ENCODE data around the gene ST3GAL5.
A peak's percentile ranks its signal among the peaks of the same experiment; 100 is the strongest.
"Not testable (repeated sequence)": the region's sequence is repeated elsewhere in the genome, so short reads cannot be mapped to it uniquely, and the experiment has no call there.

The ST3GAL5 gene

DNA sequence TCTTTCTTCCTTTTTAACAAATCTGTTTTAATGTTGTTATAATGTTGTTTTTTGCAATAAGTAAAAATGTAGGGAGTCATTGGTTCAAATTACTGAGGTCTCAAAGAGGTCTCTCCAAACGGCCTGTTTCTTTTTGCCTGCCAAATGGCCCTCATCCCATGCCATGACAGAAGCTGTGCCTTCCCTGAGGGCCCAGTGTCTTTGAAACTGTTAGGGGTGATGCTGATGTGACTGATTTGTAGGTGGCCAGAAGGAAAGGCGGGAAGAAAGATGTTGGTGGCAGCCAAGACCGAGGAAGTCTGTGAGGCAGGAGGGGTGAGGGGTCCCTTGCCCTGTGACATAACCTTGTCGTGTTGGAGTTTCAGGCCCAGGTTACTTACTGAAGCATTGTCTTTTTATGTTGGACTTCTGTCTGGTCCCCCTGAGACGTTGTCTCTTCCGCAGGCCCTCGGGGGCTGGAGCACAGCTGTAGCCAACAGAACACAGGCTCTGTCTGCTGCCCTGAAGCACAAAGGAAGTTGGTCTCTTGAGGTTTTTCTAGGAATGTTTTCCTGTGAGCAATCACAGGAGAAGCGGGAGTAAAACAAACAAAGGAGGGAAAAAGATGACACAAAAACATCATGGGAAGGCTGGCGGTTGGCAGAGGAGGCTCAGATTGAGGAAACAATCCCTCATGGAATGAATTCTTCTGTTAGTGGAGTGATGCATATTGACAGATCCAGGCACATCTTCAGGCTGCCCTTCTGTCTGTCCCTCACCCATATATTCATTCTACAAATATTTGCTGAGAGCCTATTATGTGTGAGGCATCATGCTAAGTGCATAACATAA is 4.9 kb upstream of the ST3GAL5 start:
- no peak for DNase-seq

DNA sequence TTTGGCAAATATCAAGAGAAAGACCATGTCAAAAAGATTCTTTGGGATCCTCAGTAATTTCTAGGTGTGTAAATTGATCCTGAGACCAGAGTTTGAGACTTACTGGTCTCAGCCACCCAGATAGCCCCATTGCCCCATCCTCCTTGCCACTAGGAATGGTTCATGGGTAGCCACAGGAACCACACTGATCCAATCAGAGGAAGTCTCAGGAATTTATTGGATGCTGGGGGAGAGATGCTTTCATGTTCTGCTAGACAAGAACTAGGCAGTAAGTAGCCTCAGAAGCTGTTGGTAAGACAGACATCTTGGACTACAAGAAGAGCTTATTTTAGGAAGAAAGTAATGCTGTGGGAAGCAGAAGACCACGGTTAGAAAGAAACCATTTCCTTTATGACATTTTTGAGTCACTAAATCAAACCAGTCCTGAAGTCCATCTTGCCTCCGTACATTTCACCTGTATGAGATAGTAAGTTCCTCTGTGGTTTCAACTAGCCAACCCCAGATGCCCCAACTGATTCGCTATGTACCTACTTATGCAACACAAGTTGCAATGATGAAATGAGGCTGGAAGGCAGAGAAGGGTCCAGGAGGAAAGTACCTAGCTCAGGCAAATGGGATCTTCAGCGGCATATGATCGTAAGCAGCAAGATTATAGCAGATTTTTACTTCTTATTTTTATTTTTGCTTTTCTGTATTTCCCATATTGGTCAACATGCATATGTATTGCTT is 3.6 kb upstream of the ST3GAL5 start:
- no peak for DNase-seq

GRCh38 chr2:85890522-85891176 is 1.9 kb upstream of the ST3GAL5 start:
- no peak for DNase-seq

DNA sequence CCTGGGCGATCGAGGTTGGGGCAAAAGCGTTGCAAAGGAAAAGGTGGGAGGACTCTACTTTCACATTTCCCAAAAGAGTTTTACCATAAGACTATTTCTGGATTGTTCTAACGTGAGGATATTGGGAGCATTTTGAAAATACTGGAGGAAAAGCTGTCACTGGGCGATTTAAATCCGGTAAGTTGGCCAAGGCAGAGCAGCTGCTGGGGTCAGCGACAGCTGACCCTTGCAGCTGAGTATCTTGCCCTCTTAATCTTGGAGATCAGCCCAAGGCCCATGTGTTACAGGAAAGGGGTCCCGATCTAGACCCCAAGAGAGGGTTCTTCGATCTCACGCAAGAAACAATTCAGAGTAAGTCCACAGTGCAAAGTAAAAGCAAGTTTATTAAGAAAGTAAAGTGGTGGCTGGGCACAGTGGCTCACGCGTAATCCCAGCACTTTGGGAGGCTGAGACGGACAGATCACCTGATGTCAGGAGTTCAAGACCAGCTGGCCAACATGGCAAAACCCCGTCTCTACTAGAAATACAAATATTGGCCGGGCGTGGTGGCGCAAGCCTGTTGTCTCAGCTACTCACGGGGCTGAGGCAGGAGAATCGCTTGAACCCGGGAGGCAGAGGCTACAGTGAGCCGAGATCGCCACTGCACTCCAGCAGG is 964 bp upstream of the ST3GAL5 start:
- DNase-seq = no peak

- no peak for DNase-seq
These were observed 638 bp downstream of the ST3GAL5 start for GRCh38 chr2:85888020-85888683.

GRCh38 chr2:85887566-85888019 is 1.2 kb downstream of the ST3GAL5 start:
- peak; percentile 66 for DNase-seq

- no peak for DNase-seq
These were observed 2.2 kb downstream of the ST3GAL5 start for GRCh38 chr2:85886590-85886989.

- DNase-seq = no peak
These were observed 2.6 kb downstream of the ST3GAL5 start for GRCh38 chr2:85886141-85886540.

GRCh38 chr2:85881781-85882180 is 7.0 kb downstream of the ST3GAL5 start:
- not testable (repeated sequence) for DNase-seq

DNA sequence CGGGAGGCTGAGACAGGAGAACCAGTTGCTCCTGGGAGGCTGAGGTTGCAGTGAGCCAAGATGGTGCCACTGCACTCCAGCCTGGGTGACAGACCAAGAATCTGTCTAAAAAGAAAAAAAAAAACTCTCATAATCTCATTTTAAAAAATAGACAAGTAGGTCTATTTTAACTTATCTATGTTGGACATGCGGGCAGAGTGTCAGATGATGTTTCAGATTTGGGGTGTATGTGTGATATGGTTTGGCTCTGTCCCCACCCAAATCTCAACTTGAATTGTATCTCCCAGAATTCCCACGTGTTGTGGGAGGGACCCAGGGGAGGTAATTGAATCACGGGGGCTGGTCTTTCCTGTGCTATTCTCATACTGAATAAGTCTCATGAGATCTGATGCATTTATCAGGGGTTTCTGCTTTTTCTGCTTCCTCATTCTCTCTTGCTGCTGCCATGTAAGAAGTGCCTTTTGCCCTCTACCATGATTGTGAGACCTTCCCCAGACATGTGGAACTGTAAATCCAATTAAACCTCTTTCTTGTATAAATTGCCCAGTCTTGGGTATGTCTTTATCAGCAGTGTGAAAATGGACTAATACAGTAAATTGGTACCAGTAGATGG is 8.0 kb downstream of the ST3GAL5 start:
- not testable (repeated sequence) for DNase-seq

DNA sequence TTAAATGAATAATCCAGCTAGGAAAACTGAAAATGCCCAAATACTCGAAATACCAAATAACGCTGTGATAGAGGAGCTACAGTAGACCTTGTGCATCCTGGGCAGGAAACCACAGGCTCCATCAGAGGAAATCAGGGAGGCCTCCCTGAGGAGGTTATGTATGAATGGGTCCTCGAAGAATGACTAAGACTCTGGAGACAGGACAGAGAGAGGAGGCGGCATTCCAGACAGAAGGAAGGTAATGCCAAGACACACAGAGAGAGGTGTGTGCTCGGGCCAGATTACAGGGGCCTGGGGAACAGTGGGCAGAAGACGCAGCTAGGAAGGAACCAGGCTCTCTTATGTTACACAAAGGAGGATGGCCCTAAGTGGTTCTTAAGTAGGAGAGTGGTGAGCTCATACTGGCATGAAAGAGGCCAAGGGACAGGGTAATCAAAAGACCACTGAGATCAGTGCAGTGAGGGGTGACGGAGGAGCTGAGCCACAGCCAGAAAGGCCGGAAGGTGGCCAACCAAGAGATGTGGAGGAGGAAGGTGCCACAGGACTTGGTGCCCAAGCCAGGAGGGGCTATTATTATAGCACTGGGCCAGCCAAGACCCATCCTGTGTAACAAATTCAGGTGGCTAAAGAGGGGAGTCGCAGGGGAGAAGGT is 9.9 kb downstream of the ST3GAL5 start:
- no peak for DNase-seq

- DNase-seq = no peak
These were observed 13.3 kb downstream of the ST3GAL5 start for GRCh38 chr2:85875350-85876050.

- no peak for DNase-seq
These were observed 15.1 kb downstream of the ST3GAL5 start for GRCh38 chr2:85873679-85874078.

DNA sequence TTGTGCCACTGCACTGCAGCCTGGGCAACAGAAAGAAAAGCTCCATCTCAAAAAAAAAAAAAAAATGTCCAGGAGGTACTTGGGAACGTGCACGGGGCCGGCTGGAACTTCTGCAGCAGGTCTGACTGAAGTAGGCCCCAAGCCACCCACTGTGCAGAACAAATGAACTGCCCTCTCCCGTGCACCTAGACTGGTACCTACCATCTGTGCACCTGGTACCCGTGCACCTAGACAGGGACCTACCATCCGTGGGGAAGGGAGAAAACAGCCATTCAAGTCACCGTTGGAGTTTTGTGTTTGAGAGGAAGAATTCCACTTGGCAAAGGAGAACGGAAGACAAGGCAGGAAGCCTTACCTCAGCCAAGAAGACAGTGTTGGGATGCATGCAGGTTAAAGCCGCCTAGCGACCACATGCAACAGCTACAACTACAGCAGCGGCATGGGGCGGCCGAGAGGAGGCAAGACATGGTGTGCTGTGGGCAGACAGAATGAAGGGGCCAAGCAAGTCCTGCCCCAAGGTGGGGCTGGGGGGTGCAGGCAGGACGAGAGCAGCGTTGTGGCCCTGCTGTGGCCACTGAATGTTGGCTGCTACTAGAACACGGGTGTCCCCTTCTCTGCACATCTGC is 16.1 kb downstream of the ST3GAL5 start:
- DNase-seq = no peak

DNA sequence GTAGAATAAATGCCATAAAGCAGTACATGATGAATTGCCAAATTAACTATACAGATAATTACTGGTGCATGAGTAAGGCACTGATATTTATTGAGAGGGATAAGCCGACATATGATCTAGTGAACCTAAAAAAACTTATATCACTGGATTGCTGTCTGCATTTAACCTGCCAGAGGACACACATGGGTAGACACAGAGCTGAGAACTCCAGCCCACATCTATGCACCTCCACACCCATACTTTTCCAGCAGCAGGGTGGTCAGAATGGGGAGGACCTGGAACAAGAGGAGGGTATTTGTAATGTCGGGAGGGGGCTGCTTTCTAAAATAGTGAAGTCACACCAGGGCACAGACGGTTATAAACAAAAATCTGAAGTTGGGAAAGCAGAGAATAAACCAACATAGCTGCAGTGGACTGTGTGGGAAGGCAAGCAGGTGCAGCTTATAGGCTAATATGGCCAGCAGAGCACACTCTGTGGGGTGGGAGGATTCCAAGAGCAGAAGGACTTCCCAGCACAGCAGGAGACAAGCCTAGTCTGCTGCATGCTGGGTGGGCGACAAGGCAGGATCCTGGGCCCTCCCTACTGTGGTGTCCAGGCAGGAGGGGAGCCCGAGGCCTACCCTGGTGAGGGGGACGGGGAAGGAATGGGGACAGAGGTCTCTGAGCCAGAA is 17.2 kb downstream of the ST3GAL5 start:
- no peak for DNase-seq

DNA sequence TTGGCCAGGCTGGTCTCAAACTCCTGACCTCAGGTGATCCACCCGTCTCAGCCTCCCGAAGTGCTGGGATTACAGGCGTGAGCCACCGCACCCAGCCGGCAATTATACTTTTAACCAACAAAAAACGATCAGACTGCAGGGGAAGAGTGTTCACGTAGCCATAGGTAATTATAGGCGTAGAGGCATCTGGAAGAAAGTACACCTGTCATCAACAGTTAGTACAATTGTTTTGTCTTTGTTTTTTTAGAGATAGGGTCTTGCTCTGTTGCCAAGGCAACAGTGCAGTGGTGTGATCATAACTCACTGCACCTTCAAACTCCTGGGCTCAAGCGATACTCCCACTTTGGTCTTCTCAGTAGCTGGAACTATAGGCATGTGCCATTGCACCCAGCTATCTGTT is 20.0 kb downstream of the ST3GAL5 start:
- DNase-seq = no peak

DNA sequence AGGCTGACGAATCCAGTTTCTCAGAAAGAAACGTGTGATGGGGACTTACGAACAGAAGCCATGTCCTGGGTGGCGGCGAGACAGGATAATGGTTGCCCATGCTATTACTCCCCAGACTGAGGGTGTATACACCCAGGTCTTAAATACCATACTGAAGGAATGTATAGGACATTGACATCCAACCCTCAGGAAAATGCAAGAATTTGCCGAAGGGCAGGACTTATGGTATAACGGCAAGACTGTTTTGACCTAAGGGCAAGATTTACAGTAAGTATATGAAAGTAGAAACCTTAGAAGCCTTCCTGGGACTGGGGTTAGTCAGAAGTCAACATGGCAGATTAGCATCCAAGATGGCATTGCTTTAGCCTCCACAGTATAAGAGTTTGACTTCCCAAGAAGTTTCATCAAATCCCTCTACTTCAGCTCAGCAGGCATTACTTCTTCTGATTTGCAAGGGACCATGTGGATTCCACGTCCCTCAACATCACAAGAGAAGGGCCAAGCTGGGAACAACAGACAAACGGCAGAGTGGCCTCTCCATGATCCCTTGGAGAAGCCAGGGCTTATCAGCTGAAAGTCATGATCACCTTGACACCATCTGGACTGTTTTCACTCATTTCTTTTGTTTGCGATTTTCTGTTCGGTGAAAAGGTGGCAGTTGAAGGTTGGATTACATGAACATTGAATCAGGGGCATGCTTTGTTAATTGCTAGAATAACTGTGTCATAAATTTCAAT is 21.1 kb downstream of the ST3GAL5 start:
- DNase-seq = no peak

DNA sequence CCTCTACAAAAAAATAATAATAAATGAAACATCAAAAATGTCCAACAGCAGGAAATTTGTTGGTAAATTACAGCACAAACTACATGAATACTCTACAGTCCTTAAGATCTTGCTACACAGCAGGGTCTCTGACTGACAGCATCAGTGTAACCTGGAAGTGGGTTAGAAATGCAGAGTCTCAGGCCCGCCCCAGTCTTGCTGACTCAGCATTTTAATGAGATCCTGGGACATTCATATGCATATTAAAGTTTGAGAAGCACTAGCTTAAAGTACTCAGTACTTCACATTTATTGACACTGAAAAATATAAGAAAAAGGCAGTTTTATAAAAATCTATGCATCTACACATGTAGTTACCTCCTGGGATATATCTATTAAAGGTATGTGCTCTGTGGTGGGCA is 21.7 kb downstream of the ST3GAL5 start:
- no peak for DNase-seq

DNA sequence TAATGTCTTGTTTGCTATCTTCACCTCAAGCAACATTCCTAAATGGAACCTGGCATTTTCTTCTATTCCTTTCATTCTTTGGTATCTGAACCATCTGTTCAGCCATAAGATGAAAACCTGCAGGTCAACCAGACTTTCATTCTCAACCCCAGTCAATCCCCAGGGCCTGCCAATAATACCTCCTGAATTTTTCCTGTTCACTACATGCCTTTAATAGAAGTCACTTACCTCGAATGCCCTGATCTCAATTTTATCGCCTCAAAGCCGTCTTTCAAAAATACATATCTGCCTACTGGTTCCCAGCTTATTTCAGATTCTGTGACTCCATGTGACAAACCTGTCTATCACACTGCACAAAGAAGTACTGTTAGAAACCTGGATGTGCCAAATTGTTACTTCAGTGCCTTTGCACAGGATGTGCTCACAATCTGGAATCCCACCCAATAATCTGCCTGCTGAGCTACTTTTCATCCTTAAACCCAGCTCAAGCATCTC is 22.6 kb downstream of the ST3GAL5 start:
- no peak for DNase-seq

All from NCI-H1694 treated with DMSO at 0.1 percent for 48 hours (cell line).